Common myeloid progenitor, CD34-positive (primary cell): Measurements from ENCODE around the gene MRPL24.

ENCODE experiments used
- CTCF ChIA-PET: fragments of 350-600 bp; sonication (Branson Sonifier 250); formaldehyde crosslinking; loops from one replicate; lab custom pipeline; 2021; ENCODE audit warnings: antibody characterized with exemption; lab: Charles Lee
- POLR2A ChIA-PET: fragments of 350-600 bp; sonication (Branson Sonifier 250); formaldehyde crosslinking; loops from one replicate; lab custom pipeline; 2021; ENCODE audit warnings: antibody characterized with exemption; lab: Charles Lee
- DNase-seq, 3 donors: peaks; one replicate each; pipeline versions ENCODE4 v3.0.0 to v3.0.0-alpha.2; 2013
- H3K27ac ChIP-seq, 2 experiments: 1 replicate in 1 of 2; 2 replicates in 1 of 2; pipeline ENCODE4 v1.7.0; 2013; ENCODE audit warnings: inconsistent platforms in 2 of 2, low read length in 2 of 2, mild to moderate bottlenecking in 2 of 2, low read depth in 1 of 2, moderate library complexity in 1 of 2; ENCODE audit not compliant: severe bottlenecking in 2 of 2, insufficient read depth in 1 of 2, poor library complexity in 1 of 2
- H3K27me3 ChIP-seq, 5 experiments: replicated peaks in 2 of 5; 1 replicate in 3 of 5; 2 replicates in 2 of 5; pipeline versions ENCODE4 v1.6.1 to v1.7.0; 2013; ENCODE audit warnings: low read length in 4 of 5, mild to moderate bottlenecking in 2 of 5, moderate library complexity in 2 of 5, inconsistent platforms in 1 of 5; ENCODE audit not compliant: insufficient read depth in 5 of 5, control insufficient read depth in 4 of 5
- H3K36me3 ChIP-seq, 4 experiments: 1 replicate in 2 of 4; 2 replicates in 2 of 4; pipeline versions ENCODE4 v1.6.1 to v1.7.0; 2013; ENCODE audit warnings: low read length in 3 of 4, control low read depth in 1 of 4, mild to moderate bottlenecking in 1 of 4; ENCODE audit not compliant: control insufficient read depth in 4 of 4, insufficient read depth in 4 of 4
- H3K4me1 ChIP-seq, 4 experiments: 1 replicate in 3 of 4; 2 replicates in 1 of 4; pipeline versions ENCODE4 v1.6.1 to v1.7.1; 2013; ENCODE audit warnings: low read length in 3 of 4, mild to moderate bottlenecking in 3 of 4, control low read depth in 1 of 4, inconsistent platforms in 1 of 4, moderate library complexity in 1 of 4; ENCODE audit not compliant: control insufficient read depth in 4 of 4, insufficient read depth in 4 of 4; ENCODE audit errors: control extremely low read depth in 1 of 4
- H3K4me3 ChIP-seq, 7 experiments: 1 replicate in 4 of 7; 2 replicates in 3 of 7; pipeline versions ENCODE4 v1.5.1 to v1.7.0; 2013; ENCODE audit warnings: mild to moderate bottlenecking in 7 of 7, low read length in 6 of 7, moderate library complexity in 6 of 7, inconsistent platforms in 2 of 7, low read depth in 2 of 7, control low read depth in 1 of 7; ENCODE audit not compliant: insufficient read depth in 4 of 7, control insufficient read depth in 1 of 7; ENCODE audit errors: extremely low read depth in 1 of 7
- H3K9me3 ChIP-seq, 5 experiments: 1 replicate in 4 of 5; 2 replicates in 1 of 5; pipeline versions ENCODE4 v1.6.1 to v1.7.1; 2013; ENCODE audit warnings: low read length in 4 of 5, mild to moderate bottlenecking in 2 of 5, inconsistent platforms in 1 of 5, low read depth in 1 of 5, moderate library complexity in 1 of 5; ENCODE audit not compliant: control insufficient read depth in 4 of 5, insufficient read depth in 2 of 5; ENCODE audit errors: control extremely low read depth in 1 of 5
- WGBS: methylation state at CpG from one replicate; pipeline ENCODE4 v1.1.5; 2013; ENCODE audit not compliant: insufficient coverage; 5-methylcytosine and 5-hydroxymethylcytosine counted together

The MRPL24 gene

DNA sequence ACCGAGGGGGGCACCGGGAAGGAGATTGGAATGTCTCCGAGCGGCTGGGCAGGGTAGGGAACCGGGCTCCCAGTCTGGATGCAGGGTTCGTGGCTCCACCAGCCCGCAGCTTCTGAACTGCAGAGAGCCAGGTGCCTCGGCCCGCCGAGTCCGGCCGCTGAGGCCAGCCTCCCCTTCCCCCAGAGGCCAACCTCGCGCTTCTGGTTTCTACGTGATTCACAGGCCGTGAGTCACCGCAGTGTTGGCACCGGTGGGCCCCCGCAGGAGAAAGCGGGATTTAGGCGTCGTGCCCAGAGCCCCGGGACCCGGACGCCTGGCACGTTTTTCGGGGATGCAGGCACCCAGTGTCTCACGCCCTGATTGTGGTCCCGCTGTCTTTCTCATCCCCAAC lies 36.0 kb downstream of the MRPL24 start:
- WGBS, result 1% methylated on average over 24 of the region's 29 CpGs
- Histone ChIP-seq H3K27me3 (peaks cover 7 to 84% (median 33%) of the 10 kb centered on the region in 5 experiments), H3K36me3 (no peaks in the 10 kb centered on the region), H3K27ac (no peak overlapping the region), H3K4me3 (peak overlapping the region in 2 of 7 experiments; percentile 4 to 44), H3K4me1 (peaks cover 0 to 27% (median 21%) of the 10 kb centered on the region in 4 experiments), H3K9me3 (no peaks in the 10 kb centered on the region)
- ChIA-PET POLR2A (interaction anchor here (0.7 kb wide), 1 partner anchor 15 kb away, joined by 3 read pairs; no protein-coding TSS in a partner anchor), CTCF (interaction anchor here (1.5 to 14.1 kb wide), 5 partner anchors 18 to 80 kb away, joined by 6 to 236 read pairs (median 14); partner anchors contain the start of gene NES)
- DNase-seq, result peak in 2 of 3 donors; percentile 49 to 55

DNA sequence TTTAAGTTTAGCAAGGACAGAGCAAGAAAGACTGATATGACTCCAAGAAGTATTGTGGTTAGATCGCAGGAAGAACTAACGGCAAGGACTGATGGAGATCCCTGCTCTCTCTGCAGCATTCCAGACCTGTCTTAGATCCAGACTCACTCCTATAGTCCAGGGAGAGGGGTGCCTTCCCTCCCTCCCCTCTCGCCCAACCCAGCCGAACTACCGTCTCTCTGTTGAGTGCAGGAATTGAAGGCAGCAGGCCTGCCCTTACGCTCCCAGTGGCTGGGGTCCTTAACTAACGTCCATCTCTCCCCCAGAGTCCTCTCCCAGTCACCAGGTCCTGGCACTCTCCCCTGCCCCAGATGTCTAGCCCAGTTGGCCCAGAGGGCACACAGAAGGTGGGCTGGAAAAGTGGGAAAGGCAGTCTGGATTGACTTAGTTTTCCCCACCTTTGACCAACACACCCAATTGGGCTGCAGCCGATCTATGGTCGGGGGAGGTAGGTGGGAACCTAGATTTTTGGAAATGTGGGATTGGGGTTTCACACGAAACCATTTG lies 36.6 kb downstream of the MRPL24 start:
- Histone ChIP-seq H3K9me3 (no peaks in the 10 kb centered on the region), H3K4me3 (no peak overlapping the region), H3K27me3 (peaks cover 7 to 84% (median 31%) of the 10 kb centered on the region in 5 experiments), H3K27ac (no peak overlapping the region), H3K36me3 (no peaks in the 10 kb centered on the region), H3K4me1 (peaks cover 0 to 27% (median 21%) of the 10 kb centered on the region in 4 experiments)
- POLR2A ChIA-PET, result interaction anchor here (0.7 kb wide), 1 partner anchor 14 kb away, joined by 3 read pairs; no protein-coding TSS in a partner anchor
- WGBS, result 46% methylated on average over 5 of the region's 10 CpGs
- no peak for DNase-seq
- CTCF ChIA-PET, result interaction anchor here (1.0 to 14.1 kb wide), 6 partner anchors 17 to 156 kb away, joined by 3 to 236 read pairs (median 8); partner anchors contain the start of genes NES and NTRK1

DNA sequence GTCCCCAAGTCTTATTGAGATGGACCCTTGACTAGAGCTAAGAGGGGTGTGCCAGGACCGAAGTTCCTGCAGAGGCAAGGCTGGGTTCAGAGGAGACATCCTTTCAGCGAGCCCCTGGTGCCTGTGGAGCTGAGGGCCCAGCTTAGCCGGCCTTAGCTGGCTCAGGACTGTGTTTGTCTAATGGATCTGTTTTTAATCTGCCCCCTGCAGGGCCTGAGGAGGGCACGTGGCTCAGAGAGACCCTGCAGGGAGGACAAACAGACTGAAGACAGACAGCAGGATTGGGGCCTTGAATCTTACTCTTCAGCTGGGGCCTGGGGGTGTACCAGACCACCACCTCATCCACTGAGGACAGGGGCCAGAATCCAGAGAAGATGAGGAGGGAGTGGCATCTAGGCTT lies 37.1 kb downstream of the MRPL24 start:
- H3K36me3 ChIP-seq, result no peaks in the 10 kb centered on the region
- 20% methylated on average over 4 of the region's 4 CpGs for WGBS
- peaks cover 7 to 85% (median 33%) of the 10 kb centered on the region in 5 experiments for H3K27me3 ChIP-seq
- H3K4me3 ChIP-seq, result no peak overlapping the region
- peaks cover 0 to 27% (median 21%) of the 10 kb centered on the region in 4 experiments for H3K4me1 ChIP-seq
- H3K27ac ChIP-seq, result no peak overlapping the region
- POLR2A ChIA-PET, result no interaction called here
- DNase-seq, result no peak
- CTCF ChIA-PET, result interaction anchor here (1.0 to 14.1 kb wide), 6 partner anchors 13 to 157 kb away, joined by 3 to 236 read pairs (median 4); partner anchors contain the start of gene NTRK1
- no peaks in the 10 kb centered on the region for H3K9me3 ChIP-seq

- POLR2A ChIA-PET, result no interaction called here
- H3K9me3 ChIP-seq, result no peaks in the 10 kb centered on the region
- H3K36me3 ChIP-seq, result no peaks in the 10 kb centered on the region
- H3K4me1 ChIP-seq, result peaks cover 0 to 27% (median 21%) of the 10 kb centered on the region in 4 experiments
- H3K4me3 ChIP-seq, result no peak overlapping the region
- CTCF ChIA-PET, result interaction anchor here (1.0 to 14.1 kb wide), 5 partner anchors 13 to 157 kb away, joined by 3 to 236 read pairs (median 4); partner anchors contain the start of gene NTRK1
- 84% methylated on average over 4 of the region's 4 CpGs for WGBS
- DNase-seq, result no peak
- peaks cover 7 to 81% (median 33%) of the 10 kb centered on the region in 5 experiments for H3K27me3 ChIP-seq
- H3K27ac ChIP-seq, result no peak overlapping the region
Measured at GRCh38 chr1:156703336-156703735, 37.6 kb downstream of the MRPL24 start.

DNA sequence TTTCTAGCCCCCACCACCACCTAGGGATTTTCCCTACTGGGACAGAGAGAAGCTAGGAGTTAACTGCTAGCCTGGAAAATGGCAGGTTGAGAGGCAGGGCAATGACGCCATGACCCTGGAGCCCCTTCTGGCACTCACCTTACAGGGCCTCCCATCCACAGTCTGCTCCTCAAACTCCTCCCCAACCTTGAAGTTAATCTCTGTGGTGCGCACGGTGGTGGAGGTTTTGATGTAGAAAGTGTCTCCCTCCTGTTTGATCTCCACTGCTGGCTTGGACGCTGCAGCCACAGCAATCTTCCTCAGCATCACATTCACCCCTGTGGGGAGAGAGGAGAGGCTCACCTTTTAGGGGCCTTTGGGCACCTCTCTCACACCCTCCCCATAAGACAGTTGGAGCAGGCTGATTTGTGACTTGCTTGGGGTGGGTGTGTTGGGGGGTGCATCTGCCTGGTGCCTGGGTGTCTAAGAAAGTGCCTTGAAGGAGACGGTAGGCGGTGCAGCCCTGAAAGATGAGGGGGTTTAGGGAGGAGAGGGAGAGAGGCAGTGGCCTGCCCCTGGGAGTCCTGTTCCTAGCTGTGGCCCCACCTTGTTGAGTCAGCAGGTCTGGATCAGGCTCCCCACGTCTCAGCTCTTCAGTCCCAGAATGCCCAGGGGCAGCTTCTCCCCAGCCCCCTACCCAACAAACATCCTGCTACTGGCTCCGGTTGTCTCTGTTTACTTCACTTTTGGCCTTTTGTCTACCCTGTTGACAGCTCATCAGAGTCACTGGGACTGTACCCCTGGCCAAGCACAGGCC lies 40.0 kb downstream of the MRPL24 start:
- POLR2A ChIA-PET, result interaction anchor here (0.5 kb wide), 1 partner anchor 85 kb away, joined by 3 read pairs; no protein-coding TSS in a partner anchor
- Histone ChIP-seq H3K4me3 (no peak overlapping the region), H3K27ac (no peak overlapping the region), H3K36me3 (no peaks in the 10 kb centered on the region), H3K4me1 (peaks cover 0 to 16% (median 12%) of the 10 kb centered on the region in 4 experiments), H3K9me3 (no peaks in the 10 kb centered on the region), H3K27me3 (peaks cover 7 to 57% (median 30%) of the 10 kb centered on the region in 5 experiments)
- CTCF ChIA-PET, result interaction anchor here (0.6 to 14.1 kb wide), 5 partner anchors 9 to 138 kb away, joined by 3 to 236 read pairs (median 5); partner anchors contain the start of genes ISG20L2 and METTL25B
- no peak for DNase-seq
- WGBS, result 95% methylated on average over 2 of the region's 8 CpGs

GRCh38 chr1:156698995-156699394 lies 41.9 kb downstream of the MRPL24 start:
- no peak for DNase-seq
- WGBS, result 100% methylated on average over 1 of the region's 1 CpG
- Histone ChIP-seq H3K4me3 (no peak overlapping the region), H3K27me3 (peaks cover 2 to 44% (median 21%) of the 10 kb centered on the region in 5 experiments), H3K36me3 (no peaks in the 10 kb centered on the region), H3K27ac (no peak overlapping the region), H3K4me1 (peaks cover 0 to 2% (median under 1%) of the 10 kb centered on the region in 4 experiments), H3K9me3 (no peaks in the 10 kb centered on the region)
- ChIA-PET CTCF (interaction anchor here (0.8 to 14.1 kb wide), 5 partner anchors 12 to 80 kb away, joined by 3 to 236 read pairs (median 3); partner anchors contain the start of genes HAPLN2, ISG20L2 and METTL25B), POLR2A (no interaction called here)
